Measurements from ENCODE around the gene LMF1.

LMF1 gene

DNA sequence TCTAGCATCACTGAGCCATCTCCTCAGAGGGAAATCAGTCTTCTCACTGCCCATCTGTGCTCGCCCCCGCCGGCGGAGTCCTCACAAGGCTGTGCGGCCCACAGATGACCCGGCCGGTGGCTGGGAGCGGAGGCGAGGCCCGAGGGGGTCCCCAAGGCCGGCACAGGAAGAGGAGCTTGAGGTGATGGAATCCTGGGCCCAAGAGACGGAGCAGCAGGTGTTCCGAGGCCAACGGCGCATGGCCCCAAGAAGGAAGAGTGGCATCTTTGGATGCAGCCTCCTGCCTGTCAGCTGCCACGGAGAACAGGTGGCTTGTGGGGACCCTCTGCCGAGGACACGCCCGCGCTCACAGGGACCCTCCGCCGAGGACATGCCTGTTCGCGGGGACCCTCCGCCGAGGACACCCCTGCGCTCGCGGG is 97.5 kb downstream of the LMF1 start:
- TF ChIP-seq, protein P1, sequence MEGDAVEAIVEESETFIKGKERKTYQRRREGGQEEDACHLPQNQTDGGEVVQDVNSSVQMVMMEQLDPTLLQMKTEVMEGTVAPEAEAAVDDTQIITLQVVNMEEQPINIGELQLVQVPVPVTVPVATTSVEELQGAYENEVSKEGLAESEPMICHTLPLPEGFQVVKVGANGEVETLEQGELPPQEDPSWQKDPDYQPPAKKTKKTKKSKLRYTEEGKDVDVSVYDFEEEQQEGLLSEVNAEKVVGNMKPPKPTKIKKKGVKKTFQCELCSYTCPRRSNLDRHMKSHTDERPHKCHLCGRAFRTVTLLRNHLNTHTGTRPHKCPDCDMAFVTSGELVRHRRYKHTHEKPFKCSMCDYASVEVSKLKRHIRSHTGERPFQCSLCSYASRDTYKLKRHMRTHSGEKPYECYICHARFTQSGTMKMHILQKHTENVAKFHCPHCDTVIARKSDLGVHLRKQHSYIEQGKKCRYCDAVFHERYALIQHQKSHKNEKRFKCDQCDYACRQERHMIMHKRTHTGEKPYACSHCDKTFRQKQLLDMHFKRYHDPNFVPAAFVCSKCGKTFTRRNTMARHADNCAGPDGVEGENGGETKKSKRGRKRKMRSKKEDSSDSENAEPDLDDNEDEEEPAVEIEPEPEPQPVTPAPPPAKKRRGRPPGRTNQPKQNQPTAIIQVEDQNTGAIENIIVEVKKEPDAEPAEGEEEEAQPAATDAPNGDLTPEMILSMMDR (IDR thresholded peaks at IDR 0.05; ENCODE audit: low read depth, low read length, missing control alignments) = no peak
- H3K4me3 ChIP-seq (replicated peaks; ENCODE audit: low read depth, low read length) = no peak overlapping the region
- no peak for DNase-seq (ENCODE audit: extremely low read depth, low read depth)

DNA sequence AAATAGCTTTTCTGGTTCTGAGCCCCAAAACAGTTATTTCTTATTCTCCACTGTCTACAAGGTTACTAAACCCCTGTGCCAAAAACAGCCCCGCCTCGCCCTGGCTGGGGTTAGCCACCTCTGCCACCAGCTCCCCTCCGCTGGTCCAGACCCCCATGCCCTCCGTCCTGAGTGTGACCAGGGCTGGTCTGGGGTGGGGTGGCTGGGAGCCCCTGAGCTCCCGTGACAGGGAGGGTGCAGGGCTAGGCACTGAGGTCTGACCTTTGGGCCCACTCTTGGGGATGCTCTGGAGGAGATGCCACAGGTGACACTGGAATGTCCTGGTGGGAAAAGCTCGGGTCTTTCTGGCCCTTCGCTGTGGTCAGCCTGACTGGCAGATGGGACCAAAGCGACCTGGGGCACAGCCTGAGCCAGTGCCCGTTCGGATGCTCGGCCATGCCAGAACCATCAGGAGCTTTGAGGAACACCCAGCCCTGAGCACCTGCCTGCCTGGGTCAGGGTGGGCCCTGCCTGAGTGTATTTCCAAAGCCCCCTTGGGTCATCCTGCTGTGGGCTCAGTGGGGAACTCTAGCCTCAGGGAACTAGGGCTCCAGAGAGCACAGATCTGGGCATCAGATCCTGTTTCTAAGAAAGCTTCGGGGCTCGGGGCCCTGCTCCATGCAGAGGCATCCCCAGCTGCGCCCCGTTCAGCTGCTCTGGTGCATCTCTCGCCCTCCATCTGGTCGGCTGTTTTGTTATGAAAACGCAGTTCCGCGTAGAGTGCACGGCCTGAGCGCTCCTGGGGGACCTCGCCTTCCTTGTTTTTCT is 98.1 kb downstream of the LMF1 start:
- no peak for DNase-seq (ENCODE audit: extremely low read depth, low read depth)
- H3K4me3 ChIP-seq (replicated peaks; ENCODE audit: low read depth, low read length) = no peak overlapping the region
- TF ChIP-seq, protein P1 (IDR thresholded peaks at IDR 0.05; ENCODE audit: low read depth, low read length, missing control alignments) = no peak

DNA sequence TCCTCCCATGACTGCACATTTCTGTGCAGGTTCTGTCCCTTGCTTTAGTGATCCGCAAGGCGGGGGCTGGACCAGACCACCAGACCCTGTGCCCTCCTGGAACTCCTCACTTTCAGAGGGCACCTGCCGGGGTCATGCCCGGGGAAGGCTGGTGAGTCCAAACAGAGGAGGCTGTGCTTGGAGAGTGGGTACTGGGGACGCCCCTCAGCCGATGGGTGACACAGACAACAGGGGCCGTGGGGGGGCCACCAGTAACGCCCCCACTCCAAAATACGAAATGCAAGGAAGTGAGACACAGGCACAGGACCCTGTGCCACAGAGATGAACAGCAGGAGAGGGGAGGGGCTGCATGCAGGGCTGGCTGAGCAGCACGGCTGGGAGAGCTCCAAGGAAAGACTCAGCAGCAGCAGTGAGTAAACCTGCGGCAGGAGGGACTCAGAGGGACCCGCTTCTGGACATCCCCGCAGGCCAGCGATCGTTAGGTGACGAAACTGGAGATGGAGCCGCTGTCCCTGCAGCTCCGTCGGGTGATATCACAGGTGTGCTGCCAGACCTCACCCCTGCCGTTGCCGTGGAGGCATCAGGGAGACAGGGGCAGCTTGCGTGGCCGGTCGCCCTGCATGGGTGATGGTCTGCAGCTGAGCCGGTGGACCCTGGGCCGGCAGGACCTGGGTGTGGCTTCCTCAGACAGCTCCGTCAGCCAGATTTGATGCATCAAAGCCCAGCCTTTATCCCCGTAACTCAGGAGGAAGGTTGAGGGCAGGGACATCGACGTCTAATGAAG is 99.0 kb downstream of the LMF1 start:
- no peak overlapping the region for H3K4me3 ChIP-seq (replicated peaks; ENCODE audit: low read depth, low read length)
- TF ChIP-seq, protein P1 (IDR thresholded peaks at IDR 0.05; ENCODE audit: low read depth, low read length, missing control alignments) = no peak
- DNase-seq (ENCODE audit: extremely low read depth, low read depth) = no peak

DNA sequence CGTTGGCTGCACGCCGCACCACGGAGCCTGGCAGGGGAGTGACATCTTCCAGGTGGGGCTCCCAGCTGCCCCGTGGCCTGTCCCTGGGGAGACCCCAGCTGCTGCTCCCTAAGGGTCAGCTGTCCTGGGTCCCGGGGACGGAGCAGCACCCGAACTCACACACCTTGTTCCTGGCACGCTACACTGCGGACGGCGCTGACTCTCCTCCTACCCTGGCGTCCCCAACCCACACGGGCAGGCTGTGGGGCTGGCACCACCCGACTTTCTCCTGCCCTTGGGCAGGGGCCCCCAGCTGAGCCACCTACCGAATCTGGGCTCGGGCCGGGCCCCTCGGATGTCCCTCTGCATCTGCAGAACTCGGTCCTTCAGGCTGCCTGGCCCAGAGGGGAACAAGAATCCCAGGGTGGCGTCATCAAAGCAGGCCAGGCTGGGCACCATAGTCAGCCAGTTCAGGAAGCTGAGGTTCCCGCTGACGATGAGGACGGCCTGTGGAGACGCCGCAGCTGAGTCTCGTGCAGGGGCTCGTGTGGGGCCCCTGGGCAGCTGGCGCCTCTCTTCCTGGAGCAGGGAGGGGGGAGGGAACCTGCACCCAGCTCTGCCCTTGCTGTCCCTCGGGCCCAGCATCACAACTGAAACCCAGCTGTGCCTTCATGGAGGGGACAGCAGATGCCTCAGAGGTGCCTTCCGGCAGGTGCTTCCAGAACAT is 99.8 kb downstream of the LMF1 start:
- TF ChIP-seq, protein P1 (IDR thresholded peaks at IDR 0.05; ENCODE audit: low read depth, low read length, missing control alignments) = no peak
- H3K4me3 ChIP-seq (replicated peaks; ENCODE audit: low read depth, low read length) = no peak overlapping the region
- no peak for DNase-seq (ENCODE audit: extremely low read depth, low read depth)

DNA sequence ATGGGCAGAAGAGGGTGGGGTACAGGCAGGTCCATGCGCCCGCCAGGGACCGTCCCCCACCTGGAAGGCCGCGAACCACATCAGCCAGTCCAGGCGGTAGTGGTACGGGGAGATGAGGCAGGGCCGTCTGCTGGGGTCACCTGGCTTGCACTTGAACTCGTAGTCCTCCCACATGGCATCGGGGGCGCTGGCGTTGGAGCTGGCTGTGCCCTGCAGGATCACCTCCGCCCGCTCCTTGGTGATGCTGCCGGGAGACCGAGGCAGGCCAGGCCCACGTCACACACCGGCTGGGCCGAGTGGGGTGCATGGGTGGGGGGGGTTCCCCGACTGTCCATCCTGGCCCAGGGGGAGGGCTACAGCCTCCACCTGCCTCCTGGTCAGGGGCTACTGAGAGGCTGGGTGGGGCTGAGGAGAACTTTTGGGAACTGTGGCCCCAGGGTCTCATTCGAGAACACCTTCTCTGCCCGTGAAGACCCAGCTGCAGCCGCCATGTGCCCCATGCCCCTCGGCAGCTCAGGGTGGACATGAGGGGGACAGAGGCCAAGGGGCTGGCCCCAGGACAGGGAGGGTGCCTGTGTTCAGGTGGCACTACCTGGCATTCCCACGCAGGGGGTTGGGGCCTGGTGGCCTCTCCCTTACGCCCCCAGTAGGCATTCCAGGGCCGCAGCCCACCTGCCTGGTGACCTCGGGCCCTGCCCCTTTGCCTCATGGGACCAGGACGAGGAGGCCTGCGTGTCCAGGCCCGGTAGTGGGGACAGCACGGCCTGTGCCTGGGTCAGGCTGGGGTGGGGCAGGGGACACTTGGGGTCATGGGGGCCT is 100.8 kb downstream of the LMF1 start:
- no peak for DNase-seq (ENCODE audit: extremely low read depth, low read depth)
- H3K4me3 ChIP-seq (replicated peaks; ENCODE audit: low read depth, low read length) = no peak overlapping the region

More for the DNA sequence above, 100.8 kb downstream of the LMF1 start:
- TF ChIP-seq, protein P1 (IDR thresholded peaks at IDR 0.05; ENCODE audit: low read depth, low read length, missing control alignments) = no peak

Measured in HFF-Myc (cell line).